GM19043 (cell line): Measurements from ENCODE around the gene RIN3.

Source experiments
- ATAC-seq: cut with Tn5 transposase; IDR thresholded peaks from one replicate; pipeline ENCODE4 v1.9.1; 2021; ENCODE audit warnings: low read depth; ENCODE audit not compliant: unreplicated experiment

The RIN3 gene, protein sequence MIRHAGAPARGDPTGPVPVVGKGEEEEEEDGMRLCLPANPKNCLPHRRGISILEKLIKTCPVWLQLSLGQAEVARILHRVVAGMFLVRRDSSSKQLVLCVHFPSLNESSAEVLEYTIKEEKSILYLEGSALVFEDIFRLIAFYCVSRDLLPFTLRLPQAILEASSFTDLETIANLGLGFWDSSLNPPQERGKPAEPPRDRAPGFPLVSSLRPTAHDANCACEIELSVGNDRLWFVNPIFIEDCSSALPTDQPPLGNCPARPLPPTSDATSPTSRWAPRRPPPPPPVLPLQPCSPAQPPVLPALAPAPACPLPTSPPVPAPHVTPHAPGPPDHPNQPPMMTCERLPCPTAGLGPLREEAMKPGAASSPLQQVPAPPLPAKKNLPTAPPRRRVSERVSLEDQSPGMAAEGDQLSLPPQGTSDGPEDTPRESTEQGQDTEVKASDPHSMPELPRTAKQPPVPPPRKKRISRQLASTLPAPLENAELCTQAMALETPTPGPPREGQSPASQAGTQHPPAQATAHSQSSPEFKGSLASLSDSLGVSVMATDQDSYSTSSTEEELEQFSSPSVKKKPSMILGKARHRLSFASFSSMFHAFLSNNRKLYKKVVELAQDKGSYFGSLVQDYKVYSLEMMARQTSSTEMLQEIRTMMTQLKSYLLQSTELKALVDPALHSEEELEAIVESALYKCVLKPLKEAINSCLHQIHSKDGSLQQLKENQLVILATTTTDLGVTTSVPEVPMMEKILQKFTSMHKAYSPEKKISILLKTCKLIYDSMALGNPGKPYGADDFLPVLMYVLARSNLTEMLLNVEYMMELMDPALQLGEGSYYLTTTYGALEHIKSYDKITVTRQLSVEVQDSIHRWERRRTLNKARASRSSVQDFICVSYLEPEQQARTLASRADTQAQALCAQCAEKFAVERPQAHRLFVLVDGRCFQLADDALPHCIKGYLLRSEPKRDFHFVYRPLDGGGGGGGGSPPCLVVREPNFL

DNA sequence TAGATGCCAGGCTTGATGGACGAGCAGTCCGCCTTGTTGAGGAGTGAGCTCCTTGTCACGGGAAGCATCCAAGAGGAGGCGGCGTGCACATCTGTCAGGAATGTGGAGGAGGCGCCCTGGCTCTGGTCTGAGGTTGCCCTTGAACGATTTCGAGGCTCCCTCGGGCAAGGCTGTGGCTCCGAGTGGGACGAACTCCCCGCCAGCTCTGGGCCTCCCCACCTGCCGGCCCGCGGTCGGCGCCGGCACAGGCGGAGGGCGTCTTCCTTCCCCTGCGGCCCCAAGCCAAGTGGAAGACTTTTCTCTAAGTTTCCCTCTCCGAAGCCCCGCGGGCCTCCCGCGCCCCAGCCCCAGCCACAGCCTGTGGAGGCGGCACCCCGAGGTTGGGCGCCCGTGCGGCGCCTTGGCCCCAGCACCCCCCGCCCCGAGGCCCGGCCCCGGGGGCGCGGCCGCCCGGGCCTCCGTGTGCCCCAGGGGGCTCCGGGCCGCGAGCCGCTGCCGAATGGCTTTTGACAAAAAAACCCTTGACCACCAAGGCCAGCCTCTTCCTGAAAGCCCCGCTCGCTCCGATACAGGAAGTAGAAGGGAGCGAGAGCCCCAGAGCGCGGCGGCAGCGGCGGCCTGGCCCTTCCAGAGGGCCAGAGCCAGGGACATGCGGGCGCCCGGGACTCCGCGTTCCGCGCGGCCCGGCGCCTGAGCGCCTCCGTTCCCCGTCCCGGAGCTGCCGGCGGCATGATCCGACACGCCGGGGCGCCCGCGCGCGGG, at the start of gene RIN3:
Gene RIN3, plus strand, starts transcription at position 578 of the 762 bp plus-strand sequence. Its CDS starts 152 bp downstream, at position 730.
- ATAC-seq = no peak

DNA sequence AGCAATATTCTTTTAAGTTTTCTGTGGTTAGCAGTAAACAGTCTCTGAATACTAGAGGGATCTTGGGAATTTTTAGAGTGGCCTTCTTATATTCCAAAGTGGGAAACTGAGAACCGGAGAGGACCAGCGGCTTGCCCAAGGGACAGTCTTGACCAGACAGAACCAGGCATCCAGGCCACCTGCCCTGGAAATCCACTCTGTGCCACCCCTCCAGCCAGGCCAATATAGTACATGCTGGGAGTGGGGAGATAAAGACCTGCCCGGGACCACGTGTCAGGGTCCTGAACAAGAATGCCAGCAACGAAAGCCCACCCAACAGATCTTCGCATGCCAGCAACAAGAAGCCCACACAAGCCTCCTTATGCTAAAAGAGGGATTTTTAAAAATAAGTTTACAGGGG, 49.4 kb upstream of the RIN3 start:
- ATAC-seq = no peak

DNA sequence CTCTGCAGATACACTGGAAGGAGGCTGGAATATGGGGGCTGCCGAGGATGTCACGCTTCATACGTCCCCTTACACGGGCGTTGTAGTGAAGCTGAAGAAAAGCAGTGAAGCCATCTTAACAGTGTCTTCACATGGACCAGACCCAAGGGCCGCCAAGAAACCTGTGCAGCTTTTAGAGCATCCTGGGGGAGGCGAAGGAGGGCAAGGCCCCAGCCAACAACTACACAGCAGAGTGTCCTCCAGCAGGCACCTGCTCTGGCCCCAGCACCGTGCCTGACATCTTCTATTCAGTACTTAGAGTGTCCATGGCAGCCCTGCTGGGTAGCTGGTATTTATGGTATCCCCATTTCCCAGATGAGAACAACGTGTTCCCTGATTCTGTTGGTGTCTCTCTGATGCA, 48.9 kb upstream of the RIN3 start:
- ATAC-seq = no peak

DNA sequence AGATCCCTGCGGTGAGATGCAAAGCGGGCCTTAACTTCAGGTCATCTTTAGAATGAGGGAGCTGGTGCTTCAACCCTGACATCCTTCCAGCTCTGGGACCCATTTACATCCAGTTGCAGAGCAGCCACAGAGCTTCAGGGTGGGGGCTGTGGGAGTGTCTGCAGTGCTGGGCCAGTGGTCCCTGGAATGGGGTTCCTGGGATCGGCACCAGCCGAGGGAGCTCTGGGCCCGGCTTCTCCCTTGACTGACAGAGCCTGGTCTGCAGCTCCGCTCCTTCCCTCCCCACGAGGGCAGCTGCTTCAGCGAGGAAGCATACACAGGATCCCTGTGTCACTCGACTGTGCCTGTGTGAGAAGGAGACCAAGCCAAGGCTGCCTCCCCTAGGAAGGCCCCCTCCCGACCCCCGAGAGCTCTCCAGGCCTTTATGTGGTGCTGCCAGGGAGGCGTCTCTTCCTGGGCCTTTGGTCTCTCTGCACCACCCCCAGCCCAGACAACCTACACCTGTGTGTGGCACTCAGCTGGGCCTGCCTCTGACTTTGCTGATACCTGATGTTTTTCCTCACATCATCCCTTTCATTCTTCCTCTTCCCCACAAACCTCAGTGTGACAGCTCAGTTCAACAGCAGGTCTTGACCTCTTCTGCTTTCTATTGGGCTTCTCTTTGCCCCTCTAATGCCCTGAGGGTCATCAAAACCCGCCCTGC, 48.1 kb upstream of the RIN3 start:
- ATAC-seq = no peak

DNA sequence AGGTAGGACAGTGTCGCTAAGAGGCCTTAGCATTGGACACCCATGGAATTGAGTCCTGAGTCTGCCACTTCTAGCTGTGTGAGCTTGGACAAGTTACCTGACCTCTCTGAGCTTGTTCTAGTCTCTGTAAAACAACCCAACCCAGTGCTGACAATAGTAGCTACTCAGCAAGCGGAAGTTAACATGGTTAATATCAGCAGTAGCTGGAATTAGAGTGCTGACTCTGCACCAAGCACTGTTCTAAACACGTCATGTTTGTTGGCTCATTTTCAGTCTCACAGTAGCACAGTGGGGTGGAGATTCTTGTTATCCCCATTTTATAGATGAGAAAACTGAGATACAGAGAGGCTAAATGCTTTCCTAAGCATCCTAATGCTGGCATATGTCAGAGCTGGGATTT, 47.5 kb upstream of the RIN3 start:
- no peak for ATAC-seq

DNA sequence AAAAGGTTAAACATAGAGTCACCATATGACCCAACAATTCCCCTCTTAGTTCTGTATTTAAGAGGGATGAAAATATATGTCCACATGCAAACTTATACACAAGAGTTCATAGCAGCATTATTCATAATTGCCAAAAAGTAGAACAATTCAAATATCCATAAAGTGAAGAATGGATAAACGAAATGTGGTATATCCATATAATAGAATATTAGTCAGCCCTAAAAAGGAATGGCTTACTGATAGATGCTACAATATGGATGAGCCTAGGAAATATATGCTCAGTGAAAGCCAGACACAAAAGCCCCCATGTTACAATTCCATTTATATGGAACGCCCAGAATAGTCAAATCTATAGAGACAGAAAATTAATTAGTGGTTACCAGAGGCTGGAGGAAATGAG, 44.1 kb upstream of the RIN3 start:
- ATAC-seq = no peak

DNA sequence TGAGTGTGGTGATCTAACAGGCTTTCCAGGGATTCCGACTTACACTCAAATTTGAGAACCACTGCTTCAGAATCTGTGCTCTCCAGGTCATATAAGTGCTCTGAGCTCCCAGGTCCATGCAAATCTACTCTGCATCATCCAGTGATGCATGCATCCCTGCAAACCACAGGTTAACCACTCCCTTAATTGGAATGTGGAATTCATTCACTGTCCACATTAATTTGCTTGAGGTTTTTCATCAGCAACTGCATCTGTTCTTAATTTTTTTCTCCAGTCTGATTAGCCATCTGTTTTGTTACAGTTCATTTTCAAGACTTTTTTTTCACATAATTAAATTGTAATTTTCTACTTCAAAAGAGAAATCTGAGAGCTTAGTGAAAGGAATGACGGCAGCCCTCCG, 43.4 kb upstream of the RIN3 start:
- no peak for ATAC-seq

DNA sequence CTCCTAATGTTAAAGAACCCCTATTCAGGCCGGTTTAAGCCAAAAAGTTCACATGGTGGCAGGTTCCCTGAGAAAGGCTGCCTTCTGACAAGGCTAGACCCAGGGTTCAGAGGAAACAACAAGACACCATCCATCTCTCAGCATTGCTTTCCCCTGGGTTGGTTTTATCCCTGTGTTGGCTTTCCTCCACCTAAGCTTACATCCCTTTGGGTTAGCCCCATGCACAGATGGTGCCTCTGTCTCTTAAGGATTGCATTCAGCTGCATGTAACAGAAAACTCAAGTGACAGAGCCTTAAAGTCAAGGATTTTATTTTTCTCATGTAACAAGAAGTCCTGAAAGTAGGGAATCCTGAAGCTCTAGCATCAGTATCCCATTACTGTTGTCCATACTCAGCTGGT, 42.8 kb upstream of the RIN3 start:
- ATAC-seq = no peak

DNA sequence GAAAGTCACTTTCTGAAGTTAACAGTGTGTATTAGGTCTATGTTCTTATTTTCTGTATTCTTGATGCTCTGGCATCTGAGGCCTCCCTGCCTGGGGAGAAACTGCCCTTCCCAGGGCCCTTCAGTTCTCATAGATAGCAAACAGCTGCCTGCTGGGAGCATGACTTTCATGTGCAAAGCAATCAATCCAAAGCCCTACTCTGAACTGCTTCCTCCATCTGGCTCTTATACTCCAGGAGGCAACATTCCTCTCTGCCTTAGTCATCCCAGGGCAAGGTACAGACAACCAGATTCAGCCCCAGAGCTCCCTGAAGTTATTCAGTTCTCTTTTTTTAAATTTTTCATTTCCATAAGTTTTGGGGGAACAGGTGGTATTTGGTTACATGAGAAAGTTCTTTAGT, 41.7 kb upstream of the RIN3 start:
- no peak for ATAC-seq

DNA sequence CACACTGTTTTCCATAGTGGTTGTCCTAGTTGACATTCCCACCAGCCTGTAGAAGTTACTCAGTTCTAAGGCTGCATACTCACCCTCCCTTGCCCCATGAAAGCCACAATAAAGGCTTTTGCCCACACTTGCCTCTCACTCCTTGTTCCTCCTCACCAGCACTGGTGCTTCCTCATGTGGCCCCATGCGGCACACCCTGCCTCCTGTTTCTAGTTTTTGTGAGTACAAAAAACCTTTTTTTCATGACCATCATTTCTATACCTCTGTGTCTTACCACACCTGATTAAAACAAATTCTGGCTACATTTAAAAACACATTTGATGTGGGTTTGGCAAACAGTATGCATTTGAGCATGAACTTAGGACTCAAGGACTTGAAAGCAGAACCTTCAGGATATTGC, 40.7 kb upstream of the RIN3 start:
- ATAC-seq = no peak

DNA sequence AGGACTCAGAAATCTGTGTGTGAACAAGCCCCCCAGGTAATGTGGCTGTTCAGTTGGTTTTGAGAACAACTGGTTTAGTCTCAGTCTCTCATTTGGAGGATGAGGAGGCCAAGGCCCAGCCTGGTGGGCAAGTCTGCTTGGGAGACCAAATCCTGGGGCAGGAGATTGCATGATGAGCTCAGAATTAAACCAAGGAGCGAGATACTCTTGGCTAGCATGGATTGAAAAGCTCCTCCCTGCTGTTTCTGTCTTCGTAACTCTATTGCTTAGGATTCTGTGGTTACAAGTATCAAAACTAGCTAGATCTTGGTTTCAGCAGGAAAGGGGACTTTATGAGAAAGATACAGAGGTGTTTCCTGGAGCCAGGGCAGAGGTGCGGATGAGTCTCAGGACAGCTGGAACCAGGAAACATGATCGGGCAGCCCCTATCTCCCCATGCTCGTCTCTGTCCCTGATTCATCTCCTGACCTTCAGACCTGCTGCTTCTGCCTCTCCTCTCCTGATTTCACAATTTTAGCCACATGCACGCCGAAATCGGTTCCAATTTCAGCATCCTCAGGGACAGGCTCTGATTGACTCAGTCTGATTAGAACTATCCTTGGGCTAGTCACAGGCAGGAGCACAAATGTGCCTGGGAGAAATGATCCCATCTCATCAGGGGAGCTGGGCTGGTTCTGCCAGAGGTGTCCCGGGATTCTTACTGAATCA, 40.2 kb upstream of the RIN3 start:
- ATAC-seq = no peak

DNA sequence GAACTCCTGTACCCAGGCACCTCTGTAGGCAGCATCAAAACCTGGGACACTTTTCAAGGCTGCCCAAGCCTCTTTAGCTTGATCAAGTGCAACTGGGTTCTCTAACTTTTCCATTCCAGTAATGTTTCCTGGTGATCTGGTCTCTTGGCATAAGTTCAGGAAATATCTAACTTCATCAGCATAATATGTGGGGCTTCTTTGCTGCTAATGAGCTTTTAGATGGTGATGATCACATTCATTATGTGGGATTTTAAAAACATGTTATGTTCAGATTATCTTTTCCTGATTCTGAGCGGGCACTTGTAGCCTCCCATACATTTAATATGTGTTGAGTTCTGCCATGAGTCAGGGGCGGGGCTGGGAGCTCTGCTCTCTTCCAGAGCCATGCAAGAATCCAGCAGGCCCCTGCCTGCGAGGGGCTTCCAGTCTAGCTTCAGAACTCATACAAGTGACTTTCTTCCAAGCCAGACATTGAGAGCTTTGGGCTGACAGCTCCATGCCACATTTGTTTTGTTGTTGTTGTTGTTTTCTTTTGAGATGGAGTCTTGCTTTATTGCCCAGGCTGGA, 39.5 kb upstream of the RIN3 start:
- no peak for ATAC-seq

DNA sequence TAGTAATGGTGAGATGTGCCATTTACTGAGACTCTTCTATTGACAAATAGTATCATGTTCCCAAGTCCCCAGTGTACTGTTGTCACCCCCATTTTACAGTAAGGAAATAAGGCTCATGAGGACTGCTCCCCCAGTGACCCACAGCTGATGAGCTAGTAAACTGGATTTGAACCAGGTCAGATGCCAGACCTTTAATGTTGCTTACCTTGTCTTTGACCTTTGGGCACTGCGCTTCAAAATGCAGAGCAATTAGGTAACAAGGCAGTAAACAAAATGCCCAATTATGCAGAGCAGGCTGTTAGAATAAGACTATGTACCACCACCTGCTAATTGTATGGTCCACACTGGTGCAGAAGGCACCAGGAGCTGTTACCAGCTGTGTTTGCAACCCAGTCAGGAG, 38.5 kb upstream of the RIN3 start:
- no peak for ATAC-seq

DNA sequence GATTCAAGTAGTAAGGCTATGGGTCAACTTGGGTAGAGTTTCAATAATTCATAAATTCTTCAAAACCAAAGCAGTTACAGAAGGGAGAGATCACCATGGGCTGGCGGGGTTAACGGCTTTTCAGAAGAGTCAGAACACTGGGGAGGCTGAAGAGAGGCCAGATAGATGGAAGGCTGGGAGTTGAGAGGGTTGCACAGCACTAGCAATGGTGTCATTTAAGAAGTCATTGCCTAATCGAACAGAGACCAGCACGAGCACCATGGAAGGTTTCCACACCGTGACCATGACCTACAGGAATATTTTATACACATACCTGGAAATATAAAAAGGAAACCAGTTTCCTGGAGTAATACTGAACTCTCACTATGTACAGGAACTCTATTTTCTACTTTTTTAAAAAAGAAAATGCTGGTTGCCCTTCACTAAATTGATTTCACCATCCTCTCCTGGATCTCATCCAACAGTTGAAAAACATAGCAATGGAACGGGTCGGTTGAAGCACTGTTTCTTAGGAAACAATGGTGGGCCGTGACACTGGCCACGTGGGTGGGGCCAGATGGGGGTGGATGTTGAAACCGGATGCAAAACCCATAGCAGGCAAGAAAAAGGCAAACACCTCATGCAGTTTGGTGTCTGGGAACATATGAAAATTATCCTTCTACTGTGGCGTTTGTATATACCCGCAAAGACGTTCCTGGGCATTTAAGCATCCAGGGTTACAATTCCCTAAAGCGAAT, 38.0 kb upstream of the RIN3 start:
- no peak for ATAC-seq

DNA sequence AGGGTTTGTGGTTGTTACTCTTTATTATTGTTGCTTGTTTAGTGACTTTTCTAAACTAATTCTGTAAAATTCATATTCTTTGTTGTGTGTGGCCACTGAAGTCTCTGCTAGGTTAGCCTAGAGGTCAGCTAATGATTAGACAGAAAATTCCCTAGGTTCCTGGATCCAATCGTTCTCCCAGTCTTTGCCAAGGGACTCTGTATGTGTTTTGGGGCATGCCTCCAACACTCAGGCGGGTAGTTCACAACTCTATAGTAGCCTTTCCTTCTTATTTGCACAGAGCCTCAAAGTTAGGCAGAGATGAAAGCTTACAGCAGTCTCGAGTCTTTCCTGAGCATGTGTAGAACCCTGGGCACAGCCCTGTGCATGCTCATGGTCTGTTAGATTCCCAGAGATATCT, 32.7 kb upstream of the RIN3 start:
- no peak for ATAC-seq

DNA sequence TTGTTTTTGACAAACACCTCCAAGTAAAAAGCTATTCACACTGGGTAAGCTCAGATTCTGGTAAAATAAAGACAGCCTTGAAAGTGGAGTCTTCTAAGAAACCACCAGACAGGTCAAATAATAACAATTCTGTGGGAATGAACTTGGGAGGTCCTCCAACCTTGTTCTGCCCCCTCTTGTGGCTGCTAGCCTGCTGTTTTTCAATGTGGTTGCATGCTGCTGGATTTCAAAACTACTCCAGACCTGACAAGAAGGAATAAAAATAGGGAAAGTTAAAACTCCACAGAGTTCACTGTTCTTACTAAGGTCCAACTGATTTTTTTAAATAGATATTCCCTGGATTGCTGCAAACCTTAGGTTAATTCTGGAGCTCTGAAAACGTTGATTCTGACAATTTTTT, 32.2 kb upstream of the RIN3 start:
- no peak for ATAC-seq

DNA sequence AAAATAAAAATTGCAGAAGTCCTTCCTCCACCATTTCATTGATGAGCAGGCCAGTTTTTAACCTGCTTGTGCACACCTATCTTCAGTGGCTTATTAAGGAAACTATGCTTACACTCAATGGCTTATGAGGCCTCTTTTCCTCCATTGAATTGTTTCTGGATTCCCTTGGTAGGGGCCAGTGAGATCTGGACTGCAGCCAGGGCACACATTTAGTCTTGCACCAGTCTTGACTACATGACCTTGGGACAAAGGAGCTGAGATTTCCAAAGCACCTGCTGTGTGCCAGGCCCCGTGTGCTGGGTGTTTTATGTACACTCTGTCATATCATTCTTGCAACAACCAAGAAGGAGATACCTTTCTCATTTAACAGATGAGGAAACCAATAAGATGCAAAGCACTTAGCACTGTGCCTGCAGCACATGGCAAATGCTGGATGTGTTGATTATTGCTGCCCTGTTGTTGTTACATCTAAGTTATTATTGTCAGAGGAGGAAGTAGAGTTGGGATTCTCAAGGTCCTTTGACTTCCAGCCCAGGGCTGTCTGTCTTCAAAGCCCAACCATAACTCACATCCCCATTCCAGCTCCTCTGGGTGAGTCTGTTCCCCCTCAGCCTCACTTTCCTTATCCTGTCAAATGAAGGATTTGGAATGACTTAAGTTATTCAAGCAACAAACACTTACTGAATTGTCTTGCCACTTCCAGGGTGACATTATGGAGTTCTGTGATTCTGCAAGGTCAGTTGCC, 31.6 kb upstream of the RIN3 start:
- no peak for ATAC-seq
